HG03565 (cell line): ENCODE measurements around the gene TMEM163.

ENCODE experiments used
- ATAC-seq: cut with Tn5 transposase; IDR thresholded peaks from one replicate; pipeline ENCODE4 v1.9.1; 2021; ENCODE audit warnings: mild to moderate bottlenecking, moderate library complexity; ENCODE audit not compliant: unreplicated experiment

Gene TMEM163

GRCh38 chr2:134413912-134414311, 304.9 kb downstream of the TMEM163 start:
- ATAC-seq, result no peak

GRCh38 chr2:134413430-134413829, 305.4 kb downstream of the TMEM163 start:
- ATAC-seq, result no peak

GRCh38 chr2:134412639-134412999, 306.2 kb downstream of the TMEM163 start:
- ATAC-seq, result no peak

DNA sequence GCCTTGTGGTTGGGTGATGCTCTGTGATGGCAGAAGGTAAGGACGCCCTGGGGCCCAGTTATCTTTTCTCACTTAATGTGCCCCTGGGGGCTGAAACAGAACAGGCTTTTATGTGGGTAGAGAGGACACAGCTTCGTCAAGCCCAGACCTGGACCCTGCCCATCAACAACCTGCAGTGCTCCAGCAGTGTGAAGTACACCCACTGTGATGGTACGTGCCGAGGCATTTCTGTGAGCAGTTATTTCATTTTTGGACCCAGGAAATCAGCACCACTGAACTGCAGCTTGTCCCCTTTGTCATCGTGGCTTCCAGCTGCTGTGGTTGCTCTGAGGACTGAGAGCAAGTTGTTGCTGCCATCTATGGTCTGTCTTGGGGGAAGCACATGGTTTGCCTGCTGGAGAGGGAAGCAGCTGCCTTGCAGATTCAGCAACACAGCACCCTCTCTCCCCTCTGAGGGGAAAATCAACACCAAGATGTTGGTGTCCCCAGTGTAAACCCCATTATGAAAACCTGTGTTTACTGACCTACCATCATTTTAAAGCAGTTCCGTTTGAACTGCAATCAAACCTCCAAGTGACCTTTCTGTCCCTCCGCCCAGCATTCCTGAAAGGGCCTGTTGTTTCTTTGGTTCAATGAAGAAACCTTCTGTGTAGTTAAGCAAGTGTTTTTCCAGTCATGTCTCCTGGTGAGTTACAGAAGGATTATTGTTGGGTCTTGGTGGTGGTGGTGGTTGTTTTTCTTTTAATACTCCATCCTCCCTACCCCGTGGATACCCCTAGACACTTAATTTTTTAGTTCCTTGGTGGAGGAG, 306.8 kb downstream of the TMEM163 start:
- peak; percentile 93 for ATAC-seq

DNA sequence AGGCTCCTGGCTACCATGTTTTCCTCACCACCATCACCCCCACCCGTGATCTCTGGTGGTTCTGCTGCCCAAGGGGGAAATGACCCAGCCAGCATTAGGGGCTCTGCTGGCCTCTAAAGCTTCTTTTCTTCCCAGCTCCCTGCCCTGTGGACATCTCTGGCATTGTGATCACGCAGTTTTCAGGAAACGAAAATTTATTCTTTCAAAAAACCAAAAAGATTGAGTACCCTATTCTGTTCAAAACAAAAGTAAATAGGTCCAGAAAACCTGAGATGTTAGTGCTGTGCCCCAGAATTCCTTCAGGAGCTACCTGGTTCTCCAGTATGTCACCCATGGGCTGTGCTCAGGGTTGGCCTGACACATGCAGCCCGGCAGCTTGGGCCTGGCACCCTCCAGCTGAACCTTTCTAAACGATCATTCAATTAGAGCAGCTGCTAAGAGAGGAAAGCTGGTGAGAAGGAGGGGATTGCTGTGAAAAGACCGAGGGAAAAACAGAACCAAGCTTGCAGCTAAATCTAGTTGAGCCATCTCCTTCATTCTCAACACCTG, 307.4 kb downstream of the TMEM163 start:
- ATAC-seq, result no peak

- no peak for ATAC-seq
Measured at GRCh38 chr2:134410831-134411231, 308.0 kb downstream of the TMEM163 start.

GRCh38 chr2:134410006-134410405, 308.8 kb downstream of the TMEM163 start:
- ATAC-seq, result no peak

DNA sequence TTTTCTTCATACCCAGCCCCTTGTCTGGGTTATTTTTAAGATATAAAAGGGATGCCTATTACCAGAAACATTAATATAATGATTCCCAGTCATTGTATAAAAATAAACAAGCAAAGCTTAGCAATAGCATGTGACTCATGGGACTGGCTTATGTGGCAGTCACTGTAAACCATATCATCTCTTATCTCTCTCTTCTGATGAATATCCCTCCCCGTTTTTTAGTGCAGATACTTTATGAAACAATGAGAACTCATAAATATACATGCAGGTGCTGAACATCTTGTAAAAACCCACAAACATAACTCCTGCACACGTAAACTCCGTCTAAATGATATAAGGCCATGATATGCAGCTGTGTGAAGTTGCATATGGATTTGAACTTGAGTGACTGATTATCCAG, 310.0 kb downstream of the TMEM163 start:
- ATAC-seq, result no peak

DNA sequence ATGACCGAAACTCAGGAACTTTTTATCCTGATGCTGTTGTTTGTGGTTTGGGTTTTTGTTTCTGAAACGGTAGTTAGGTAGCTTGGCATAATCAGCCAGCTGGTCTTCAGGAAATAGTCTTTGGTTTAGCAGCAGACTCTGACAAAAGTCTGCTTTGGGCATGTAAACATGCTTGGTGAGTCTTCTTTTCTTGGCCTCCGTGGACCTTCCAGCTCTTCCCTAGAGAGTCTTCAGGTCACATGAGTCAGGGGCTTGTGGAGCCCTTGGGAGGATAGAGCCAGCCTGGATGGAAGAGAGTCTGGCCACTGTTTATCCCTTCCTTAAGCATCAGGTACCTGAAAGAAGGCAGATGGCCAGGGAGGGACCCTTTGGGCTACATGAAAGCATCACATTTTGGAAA, 310.4 kb downstream of the TMEM163 start:
- ATAC-seq, result no peak

- no peak for ATAC-seq
Measured at GRCh38 chr2:134407154-134407890, 311.5 kb downstream of the TMEM163 start.

- ATAC-seq, result no peak
Measured at GRCh38 chr2:134406736-134407135, 312.1 kb downstream of the TMEM163 start.

DNA sequence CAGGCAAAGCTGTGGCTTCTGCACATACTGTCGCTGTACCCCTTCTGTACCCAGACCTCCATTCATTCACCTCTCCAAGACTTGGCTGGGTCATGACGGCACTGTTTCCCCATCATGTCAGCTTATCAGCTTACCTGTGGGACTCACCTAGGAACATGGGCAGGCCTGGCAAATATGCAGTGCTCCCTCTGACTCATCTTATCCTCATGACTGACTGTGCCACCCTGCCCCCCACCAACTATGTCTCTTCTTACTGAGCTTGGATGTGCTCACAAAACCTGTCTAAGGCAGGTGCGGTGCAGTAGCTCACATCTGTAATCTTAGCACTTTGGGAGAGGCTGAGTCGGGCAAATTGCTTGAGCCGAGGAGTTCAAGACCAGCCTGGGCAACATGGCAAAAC, 312.5 kb downstream of the TMEM163 start:
- no peak for ATAC-seq
